Nucleus accumbens (tissue), 56 donors: ENCODE measurements around the gene HIGD2B.
"Not testable (repeated sequence)": the region's sequence is repeated elsewhere in the genome, so short reads cannot be mapped to it uniquely, and the experiment has no call there.

Experiments
- DNase-seq, 56 donors: peaks; one replicate each; lab custom pipeline; 2025; lab: John Stamatoyannopoulos, UW

The HIGD2B gene

DNA sequence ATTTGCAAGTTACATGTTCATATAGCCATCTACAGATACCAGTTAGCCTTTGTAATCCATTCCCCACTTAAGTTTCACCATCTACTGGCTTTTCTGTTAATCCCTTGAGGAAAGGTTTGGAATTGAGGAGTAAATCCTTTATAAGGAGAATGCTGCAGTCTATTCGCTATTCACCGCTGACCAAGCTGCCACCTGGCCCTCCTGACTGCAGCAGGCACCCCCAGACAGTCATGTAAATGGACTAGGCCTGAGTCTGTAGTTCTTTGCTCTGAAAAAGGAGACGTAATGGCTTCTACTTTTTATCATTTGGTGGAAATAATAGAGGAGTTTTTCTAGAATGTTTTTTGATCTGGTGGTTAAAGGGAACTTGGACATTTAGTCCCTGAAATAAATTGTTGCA is 3.2 kb downstream of the HIGD2B start:
- DNase-seq = no peak

DNA sequence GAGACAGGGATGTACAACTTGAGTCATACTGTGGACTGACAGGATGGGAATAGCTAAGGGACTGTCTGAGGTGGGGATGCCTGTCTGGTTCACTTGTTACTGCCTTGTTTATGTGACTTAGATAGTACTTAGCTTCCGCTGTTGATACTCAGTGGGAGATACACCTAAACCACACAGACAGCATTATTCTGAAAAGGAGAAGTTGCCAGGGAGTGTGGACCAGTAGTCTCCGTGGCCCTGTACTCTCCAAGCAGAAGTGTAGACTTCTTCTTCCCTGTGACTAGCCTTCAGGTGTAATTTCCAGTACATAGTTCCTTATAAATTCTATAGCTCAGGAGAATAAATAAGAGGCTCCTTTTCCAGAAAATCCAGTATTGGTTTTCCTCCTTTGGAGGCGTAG is 5.1 kb downstream of the HIGD2B start:
- DNase-seq = no peak

DNA sequence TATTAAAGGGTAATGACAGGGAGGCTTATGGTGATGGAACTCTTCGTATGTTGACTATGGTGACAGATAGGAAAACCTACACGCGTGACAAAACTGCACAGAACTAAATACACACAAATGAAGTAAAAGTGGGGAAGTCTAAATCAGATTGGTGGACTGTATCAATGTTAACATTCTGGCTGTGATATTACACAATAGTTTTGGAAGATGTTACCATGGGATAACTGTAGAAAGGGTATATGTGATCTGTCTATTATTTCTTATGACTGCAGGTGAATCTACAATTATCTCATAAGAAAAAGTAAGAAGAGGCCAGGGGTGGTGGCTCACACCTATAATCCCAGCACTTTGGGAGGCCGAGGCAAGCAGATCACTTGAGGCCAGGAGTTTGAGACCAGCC is 9.1 kb downstream of the HIGD2B start:
- DNase-seq = no peak

DNA sequence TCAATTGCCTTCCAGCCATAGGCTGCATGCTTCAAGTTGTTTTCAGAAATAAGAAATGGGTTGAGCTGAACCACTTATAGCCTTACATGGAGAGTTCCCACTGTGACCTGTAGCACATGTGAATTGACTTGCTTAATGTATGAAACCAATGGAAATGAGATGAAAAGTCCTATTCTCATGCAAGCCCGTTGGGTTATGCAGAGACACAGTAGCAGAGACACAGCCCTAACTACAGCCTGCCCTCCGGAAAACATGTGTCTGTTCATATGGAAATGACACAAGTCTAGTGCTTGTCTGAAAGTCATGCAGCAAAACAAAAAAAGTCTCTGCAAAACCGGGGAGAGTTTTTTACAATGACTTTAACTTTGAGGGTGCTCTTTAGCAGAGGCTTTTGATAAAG is 14.5 kb downstream of the HIGD2B start:
- DNase-seq = no peak

DNA sequence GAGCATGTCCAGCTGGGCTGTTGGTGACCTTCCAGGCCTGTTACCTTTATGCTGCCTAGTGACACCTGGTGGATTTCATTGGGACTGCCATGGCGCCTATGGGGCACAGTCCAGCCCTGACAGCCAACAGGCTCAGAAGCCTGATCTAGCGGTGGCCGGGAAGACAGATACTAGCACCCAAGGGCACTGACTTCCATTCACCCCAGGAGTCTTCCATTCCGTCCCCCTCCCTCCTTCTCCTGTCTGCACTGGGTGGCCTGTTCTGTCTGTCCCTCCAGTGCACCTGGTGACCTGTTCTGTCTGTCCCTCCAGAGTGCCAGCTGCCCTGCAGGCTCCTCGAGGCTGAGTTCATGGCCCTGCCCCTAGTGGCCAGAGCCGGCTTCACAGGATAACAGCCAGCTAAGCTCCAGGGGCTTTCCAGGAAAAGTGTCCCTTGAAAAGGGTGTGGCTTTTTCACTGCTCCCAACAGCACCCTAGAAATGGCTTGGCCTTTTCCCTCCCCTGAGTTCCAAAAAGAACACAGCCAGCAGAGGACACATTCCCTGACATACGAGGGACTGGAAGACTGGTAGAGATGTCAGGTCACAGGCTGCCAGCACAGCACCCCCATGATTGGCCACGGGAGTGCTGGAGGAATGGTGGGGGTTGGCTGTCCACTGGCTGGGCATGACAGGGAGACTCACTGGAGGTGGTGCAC is 15.2 kb downstream of the HIGD2B start:
- not testable (repeated sequence) for DNase-seq

DNA sequence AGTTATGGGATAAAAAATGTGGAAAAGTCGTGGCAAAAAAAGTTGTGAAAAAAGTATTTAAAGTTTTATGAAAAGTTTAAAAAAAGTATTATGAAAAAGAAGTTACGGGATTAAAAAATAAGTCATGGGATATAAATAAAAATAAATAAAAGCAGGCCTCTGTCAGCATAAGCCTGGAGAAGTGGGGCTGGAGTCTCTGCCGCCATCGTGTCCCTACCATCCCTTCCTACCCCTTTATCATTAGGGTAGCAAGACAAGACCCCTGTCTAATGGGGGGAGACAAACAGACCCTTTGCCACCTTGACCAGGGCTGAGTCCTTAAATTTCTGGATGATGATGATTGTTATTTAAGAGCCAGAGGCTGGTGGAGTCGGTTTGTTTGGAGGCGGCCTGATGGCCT is 16.2 kb downstream of the HIGD2B start:
- DNase-seq = not testable (repeated sequence)

DNA sequence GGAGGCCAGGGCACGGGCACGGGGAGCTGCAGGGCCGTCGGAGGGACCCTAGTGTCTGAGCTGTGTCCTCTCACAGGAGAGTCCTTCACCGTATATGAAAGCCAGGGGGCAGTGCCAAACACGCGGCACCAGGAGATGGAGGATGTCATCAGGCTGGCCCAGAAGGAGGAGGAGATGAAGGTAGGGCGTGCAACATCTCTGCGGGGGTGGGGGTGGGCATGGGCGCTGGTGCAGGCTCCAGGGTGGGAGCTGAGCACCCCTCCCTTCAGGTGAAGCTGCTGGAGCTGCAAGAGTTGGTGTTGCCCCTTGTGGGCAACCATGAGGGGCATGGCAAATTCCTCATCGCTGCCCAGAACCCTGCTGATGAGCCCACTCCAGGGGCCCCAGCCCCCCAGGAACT is 20.3 kb downstream of the HIGD2B start:
- not testable (repeated sequence) for DNase-seq

DNA sequence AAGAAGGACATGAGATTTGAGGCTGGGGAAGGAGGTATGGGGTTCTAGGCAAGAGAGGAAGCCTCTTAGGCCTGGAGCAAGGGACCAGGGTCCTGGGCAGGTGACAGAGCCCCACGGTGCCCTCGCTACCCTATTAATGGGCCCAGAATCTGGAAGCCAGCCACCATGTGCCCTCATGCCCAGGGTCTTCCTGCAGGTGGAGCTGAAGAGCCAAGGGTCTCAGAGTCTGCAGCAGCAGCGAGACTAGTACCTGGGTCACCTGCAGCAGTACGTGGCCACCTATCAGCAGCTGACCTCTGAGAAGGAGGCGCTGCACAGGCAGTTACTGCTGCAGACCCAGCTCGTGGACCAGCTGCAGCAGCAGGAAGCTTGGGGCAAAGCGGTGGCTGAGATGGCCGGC is 22.1 kb downstream of the HIGD2B start:
- not testable (repeated sequence) for DNase-seq

DNA sequence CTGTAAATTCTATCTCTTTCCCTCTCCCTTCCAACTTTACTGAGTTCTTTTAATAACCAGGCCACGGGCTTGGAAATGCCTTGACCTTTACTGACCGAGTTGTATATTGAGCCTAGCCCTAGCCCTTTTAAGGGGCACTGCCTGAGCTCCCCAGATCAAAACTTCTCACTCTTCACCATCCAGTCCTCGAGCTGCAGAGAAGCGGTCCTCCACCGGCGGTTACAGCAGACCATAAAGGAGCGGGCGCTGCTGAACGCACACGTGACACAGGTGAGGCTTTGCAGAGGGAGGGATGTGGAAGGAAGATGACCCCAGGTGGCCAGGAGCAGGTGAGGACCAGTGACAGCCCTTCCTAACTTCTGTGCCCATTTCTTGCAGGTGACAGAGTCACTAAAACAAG is 24.9 kb downstream of the HIGD2B start:
- not testable (repeated sequence) for DNase-seq

DNA sequence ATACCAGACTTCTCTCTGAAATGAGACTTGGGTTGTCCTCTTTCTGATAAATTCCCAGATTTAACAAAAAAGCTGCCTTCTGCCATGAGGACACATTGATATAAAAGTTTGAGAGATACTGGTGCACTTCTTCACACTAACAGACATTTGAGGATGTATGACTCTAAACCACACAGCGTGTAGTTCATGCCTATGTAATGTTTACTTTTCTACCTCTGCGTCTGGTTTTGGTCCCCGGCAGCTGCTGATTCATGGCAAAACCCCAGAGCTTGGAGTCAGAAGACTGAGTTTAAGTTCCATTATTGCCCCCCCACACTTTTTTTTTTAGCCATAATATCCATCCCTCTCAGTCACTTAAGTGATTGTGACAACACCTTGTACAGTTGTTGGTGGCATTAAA is 30.0 kb downstream of the HIGD2B start:
- DNase-seq = not testable (repeated sequence)

DNA sequence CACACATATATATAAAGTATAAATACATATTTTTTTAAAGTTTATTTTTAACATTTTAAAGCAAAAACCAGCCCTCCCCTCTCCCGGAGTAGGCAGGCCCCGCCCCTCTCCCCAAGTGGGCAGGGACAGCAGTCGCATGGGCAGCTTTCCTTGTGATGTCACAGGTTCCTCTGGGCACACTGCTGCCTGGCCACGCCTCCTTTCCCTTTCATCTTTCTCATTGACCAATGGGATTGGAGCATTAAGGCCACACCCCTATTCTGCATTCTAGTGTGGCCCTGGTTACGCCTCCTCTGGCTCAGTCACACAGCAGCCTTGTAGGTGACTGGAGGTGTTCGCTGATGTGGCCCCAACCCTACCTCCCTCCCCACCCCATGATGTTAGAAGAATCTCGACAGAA is 31.6 kb downstream of the HIGD2B start, which contains the start of gene GOLGA6B:
TSS of gene GOLGA6B (plus strand) at position 301 of the 400 bp plus-strand sequence. CDS start at position 342, 41 bp downstream.
- not testable (repeated sequence) for DNase-seq

DNA sequence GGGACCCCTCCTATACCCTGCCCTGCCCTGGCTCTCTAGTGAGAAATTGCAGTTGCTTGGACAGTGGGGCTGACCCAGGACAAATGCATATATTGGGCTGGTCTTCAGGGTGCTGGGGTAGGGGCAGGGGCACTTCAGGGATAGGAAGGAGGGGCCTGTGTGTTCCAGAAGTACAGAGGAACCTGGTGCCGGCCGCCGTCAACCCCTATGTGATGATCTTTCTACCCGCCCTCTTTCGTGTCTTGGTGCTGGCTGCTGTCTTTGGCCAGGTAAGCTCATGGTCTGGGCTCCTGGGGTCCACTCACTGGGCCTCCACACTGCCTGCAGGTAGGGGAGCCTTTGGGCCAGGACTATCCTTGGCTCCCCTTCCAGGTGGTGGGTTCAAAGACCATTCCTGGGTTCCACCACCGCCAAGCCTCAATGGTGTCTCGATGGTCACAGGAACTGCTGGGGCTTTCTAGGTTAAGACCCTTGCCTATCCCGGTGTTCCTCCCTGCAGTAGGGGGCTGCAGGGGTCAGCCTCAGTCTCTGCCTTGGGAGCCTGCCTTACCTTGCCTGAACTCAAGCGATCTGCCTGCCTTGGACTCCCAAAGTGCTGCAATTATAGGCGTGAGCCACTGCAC is 37.2 kb downstream of the HIGD2B start:
- DNase-seq = not testable (repeated sequence)

DNA sequence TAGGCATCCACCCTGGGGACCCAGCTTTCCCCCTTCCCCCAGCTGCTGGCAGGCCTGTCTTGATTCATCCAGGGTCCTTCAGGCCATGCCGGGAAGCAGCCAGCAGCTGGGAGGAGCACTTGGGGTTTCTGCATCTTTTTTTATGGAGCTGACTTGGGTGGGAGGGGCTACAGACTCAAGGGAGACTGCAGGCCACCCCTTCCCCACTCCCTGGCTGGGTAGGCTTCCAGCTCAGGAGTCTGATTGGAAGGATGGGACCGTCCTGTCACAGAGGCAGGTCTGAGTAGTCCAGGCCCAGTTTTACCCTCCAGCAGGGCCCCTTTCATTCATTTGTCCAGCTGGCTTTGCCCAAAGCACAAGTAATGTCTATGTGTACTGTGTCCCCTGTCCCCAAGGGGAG is 43.7 kb downstream of the HIGD2B start:
- not testable (repeated sequence) for DNase-seq

DNA sequence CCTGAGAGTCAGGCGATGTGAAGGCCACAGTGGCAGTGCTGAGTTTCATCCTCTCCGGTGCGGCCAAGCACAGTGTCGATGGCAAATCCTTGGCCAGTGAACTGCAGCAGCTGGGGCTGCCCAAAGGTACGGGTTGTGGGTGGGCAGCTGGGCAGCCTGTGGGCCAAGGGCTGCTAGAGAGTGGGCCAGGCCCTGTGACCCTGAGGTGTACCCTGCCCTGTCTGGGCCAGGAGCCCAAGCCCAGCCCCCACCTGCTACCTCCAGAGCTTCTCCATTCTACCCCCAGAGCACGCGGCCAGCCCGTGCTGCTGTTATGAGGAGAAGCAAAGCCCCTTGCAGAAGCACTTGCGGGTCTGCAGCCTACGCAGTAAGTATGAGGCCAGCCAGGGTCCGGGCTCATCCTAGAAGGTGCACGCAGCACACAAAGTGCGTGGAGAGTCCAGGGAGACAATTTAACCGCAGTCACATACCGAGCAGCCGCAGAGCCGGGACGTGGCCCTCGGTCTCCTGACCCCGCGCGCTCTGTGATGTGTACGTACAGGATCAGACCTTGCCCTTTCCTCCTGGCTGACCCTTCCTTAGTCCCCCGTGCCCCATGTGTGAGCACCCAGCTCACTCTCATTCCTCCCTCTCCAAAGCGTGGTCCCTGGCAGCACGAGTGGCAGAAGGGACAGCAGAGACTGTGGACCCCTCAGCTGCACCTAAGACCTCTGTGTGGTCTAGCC is 46.1 kb downstream of the HIGD2B start:
- not testable (repeated sequence) for DNase-seq

DNA sequence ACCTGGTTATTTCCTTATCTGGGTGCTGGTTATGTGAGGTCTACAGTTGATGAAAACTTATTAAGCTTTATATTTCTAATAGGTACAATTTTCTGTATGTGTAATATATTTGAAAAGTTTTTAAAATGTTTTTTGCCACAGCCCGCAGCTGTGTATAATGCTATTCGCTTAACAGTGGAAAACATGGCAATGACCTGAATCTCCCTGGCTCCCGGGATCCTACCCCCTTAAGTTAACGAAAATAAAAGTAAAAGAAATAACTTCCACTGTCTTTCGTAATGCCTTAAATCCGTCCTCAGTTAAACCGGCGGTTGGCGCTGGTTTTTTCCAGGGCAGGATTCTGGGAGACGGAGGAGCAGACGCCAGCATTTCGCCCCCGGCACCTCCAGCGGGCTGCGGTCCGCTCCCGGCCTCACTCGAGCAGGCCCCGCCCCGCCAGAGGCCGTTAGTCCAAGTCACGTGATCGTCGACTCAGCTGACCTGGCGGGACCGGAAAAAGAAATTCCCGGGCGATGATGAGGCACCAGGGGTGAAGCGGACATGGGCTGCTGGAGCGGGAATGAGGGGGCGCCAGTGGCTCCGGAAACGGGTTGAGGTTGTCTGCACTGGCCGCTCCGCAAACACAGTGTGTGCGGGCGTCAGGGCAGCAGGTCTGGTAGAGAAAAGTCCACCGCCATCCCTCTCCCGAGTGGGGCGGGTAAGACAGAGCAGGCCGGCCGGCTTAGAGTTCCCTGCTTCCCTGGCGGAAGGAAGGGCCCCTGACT is 49.3 kb downstream of the HIGD2B start:
- not testable (repeated sequence) for DNase-seq

DNA sequence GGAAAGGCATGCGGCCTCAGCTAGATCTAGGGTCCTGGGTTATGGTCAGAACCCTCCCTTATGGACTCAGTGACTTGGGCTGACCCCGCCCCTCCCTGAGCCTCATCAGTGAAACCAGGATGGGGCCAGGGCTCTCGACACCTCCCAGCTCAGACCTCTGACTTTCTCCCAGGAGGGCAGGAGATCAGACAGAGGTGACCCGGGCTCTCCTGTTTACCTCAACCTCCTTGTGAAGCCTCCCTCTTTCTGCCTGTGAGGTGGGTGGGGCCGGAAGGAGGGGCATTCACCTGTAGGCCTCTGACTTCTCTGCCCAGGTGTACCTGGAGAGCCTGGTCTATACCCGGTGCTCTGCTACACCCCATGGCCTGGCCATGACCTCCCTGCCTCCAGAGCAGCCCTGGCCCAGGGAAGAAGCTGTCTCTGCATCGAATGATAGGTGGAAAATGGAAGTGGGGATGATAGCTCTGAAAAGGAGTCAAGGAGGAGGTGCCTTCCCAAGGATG is 56.9 kb downstream of the HIGD2B start:
- DNase-seq = not testable (repeated sequence)

DNA sequence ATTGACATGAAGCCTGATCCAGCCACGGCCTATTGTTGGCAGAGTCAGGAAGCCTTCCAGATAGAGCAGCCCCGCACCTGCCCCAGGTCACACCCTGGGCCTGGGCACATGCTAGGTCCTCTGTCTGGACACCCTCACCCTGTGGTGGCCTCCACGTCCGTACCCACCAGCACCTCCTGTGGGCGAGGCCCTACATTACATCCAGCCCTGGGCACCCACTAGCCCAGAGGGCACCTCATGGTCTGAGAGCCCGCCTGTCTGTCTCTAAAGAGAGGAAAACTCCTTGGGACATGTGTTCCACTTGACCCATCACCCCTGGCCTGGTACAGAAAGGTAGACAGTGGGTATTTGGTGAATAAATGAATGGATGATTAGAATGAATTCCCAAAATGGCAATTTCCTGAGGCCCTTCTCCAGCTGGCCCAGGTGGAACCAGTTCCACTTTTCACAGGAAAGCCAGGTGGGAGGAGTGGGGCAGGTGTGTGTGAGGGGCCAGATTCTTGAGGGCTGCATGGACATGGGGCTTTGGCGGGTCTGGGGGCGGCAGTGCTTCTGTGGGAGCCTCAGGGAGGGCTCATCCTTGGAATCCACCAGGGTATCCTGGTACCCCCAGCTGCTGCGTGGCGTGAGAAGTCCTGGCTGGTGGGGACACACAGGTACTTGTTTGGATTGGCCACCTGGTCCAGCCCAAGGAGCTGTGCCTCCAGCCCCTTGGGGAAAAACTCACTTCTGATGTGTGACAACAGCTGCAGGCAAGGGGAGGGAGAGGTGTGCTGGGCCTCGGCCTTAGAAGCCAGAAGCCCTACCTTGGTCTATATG is 57.5 kb downstream of the HIGD2B start:
- not testable (repeated sequence) for DNase-seq

DNA sequence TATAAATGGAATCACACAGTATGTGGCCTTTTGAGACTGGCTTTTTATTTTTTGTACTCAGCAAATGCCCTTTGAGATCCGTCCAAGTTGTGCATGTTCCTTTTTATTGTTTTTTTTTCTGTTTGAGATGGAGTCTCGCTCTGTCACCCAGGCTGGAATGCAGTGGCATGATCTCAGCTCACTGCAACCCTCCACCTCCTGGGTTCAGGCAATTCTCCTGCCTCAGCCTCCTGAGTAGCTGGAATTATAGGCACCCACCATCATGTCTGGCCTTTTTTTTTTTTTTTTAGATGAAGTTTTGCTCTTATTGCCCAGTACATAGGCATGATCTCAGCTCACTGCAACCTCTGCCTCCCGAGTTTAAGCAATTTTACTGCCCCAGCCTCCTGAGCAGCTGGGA is 59.8 kb downstream of the HIGD2B start:
- DNase-seq = not testable (repeated sequence)
